SH-SY5Y (cell line): ENCODE data around the gene CEACAM21.

ENCODE experiments used
- GATA2 ChIP-seq: IDR thresholded peaks from 2 replicates; pipeline ENCODE4 v1.6.1; 2011; ENCODE audit warnings: mild to moderate bottlenecking, low read depth, low read length
- GATA3 ChIP-seq: IDR thresholded peaks from 2 replicates; pipeline ENCODE4 v1.6.1; 2011; ENCODE audit warnings: low read depth, mild to moderate bottlenecking, low read length, moderate library complexity

DNA sequence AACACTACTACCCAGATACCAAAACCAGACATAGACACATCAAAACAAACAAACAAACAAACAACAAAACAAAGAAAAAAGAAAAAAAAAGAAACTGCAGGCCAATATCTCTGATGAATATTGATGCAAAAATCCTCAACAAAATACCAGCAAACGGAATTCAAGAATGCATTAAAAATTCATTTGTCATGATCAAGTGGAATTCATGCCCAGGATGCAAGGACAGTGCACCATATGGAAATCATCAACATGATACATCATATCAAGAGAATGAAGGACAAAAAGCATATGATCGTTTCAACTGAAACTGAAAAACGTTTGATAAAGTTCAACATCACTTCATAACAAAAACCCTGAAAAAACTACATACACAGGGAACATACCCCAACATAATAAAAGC, 48.9 kb upstream of the CEACAM21 start:
- TF ChIP-seq GATA2 (no peak), GATA3 (no peak)
